Activated B cell treated with CpG ODN at 0.5 μM for 24 hours (primary cell): ENCODE measurements around the gene SCARB1. TPM values are rescaled to one million over a fixed set of nuclear protein-coding genes. Genes with fewer than 3 reads are reported as not detected.
A peak's percentile ranks its signal among the peaks of the same experiment; 100 is the strongest.

Source experiments
- ATAC-seq: fragments of 200-7000 bp; cut with Tn5 transposase; one replicate; pipeline ENCODE4 v1.10.0; 2021; ENCODE audit warnings: low read depth, mild to moderate bottlenecking, moderate library complexity
- CTCF ChIA-PET: fragments of 350-600 bp; sonication (Branson Sonifier 250); formaldehyde crosslinking; loops from one replicate; lab custom pipeline; 2021; ENCODE audit warnings: antibody characterized with exemption; lab: Charles Lee
- POLR2A ChIA-PET: fragments of 350-600 bp; sonication (Branson Sonifier 250); formaldehyde crosslinking; loops from one replicate; lab custom pipeline; 2021; ENCODE audit warnings: antibody characterized with exemption; lab: Charles Lee
- DNase-seq: peaks from one replicate; pipeline ENCODE4 v3.0.0; 2022
- H3K27ac Mint-ChIP-seq: one replicate; pipeline ENCODE4 v1.8.0; 2020; ENCODE audit warnings: mixed read lengths
- H3K27me3 Mint-ChIP-seq: one replicate; pipeline ENCODE4 v1.8.0; 2021; ENCODE audit warnings: mixed read lengths
- H3K36me3 Mint-ChIP-seq: one replicate; pipeline ENCODE4 v1.8.0; 2021; ENCODE audit warnings: low read depth, mixed read lengths
- H3K4me1 Mint-ChIP-seq: one replicate; pipeline ENCODE4 v1.8.0; 2021; ENCODE audit warnings: mixed read lengths
- H3K4me3 Mint-ChIP-seq: one replicate; pipeline ENCODE4 v1.8.0; 2020; ENCODE audit warnings: mild to moderate bottlenecking, mixed read lengths
- H3K9me3 Mint-ChIP-seq: one replicate; pipeline ENCODE4 v1.8.0; 2020; ENCODE audit warnings: mixed read lengths
- intact Hi-C: fragments of 100-400 bp; cut with micrococcal nuclease; formaldehyde crosslinking; loops from one replicate; pipeline ENCODE4 v1.15.1; 2024
- total RNA-seq: library from RNA; stranded (reverse); gene quantifications from 2 replicates; pipeline ENCODE4 v1.2.3, GENCODE V29; 2022
- TF ChIP-seq, protein P1 (sequence below): fragments of 200-600 bp; IDR thresholded peaks from one replicate; pipeline ENCODE4 v1.8.0; 2022; ENCODE audit warnings: antibody characterized with exemption, mild to moderate bottlenecking

The SCARB1 gene
- total RNA-seq, 1 donor from 2014 or later: 39.3 TPM

DNA sequence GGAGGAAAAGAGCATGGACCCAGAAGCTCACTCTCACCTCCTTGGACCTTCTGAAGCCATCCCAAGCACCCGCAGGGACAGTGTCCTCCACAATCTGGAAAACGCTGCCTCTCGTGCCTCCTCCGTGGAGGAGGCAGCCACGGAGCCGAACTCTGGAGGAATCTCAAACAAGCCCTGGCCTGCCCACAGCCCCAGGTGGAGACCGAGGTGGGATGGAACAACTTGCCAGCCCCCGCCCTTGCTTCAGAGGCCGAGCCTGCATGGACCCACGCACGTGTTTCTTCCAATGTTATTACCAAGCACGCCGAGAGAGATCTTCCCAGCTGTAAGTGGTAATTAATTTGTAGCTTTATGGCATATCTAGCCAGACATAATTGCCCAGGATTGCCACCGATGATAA lies 61.3 kb downstream of the SCARB1 start:
- peaks cover 60% of the 10 kb centered on the region for H3K36me3 Mint-ChIP-seq
- H3K4me3 Mint-ChIP-seq: no peak overlapping the region
- POLR2A ChIA-PET: no interaction called here
- no peaks in the 10 kb centered on the region for H3K27me3 Mint-ChIP-seq
- intact Hi-C loops: no loop called here
- no peak overlapping the region for H3K27ac Mint-ChIP-seq
- CTCF ChIA-PET: no interaction called here
- H3K4me1 Mint-ChIP-seq: no peaks in the 10 kb centered on the region
- ATAC-seq (no peak), DNase-seq (no peak)
- no peaks in the 10 kb centered on the region for H3K9me3 Mint-ChIP-seq
- TF ChIP-seq, protein P1, sequence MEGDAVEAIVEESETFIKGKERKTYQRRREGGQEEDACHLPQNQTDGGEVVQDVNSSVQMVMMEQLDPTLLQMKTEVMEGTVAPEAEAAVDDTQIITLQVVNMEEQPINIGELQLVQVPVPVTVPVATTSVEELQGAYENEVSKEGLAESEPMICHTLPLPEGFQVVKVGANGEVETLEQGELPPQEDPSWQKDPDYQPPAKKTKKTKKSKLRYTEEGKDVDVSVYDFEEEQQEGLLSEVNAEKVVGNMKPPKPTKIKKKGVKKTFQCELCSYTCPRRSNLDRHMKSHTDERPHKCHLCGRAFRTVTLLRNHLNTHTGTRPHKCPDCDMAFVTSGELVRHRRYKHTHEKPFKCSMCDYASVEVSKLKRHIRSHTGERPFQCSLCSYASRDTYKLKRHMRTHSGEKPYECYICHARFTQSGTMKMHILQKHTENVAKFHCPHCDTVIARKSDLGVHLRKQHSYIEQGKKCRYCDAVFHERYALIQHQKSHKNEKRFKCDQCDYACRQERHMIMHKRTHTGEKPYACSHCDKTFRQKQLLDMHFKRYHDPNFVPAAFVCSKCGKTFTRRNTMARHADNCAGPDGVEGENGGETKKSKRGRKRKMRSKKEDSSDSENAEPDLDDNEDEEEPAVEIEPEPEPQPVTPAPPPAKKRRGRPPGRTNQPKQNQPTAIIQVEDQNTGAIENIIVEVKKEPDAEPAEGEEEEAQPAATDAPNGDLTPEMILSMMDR: no peak

DNA sequence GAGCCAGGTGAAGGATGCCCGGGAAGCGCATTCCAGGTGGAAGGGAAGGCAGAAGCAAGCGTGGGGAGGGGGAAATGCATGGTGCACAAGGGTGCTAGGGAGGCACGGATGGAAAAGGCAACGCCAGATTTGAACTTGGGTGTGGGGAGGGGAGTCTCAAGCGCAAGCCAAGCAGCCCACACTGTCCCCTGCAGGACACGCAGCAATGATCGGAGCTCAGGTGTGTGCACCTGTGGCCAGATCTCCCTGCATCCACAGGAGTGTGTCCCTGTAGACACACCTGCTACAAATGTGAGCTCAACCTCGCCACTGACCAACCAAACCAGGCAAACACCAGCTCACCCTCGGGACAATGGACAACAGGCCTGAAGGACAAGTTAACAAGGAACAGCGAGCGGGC lies 63.2 kb downstream of the SCARB1 start:
- DNase-seq (no peak), ATAC-seq (no peak)
- POLR2A ChIA-PET: no interaction called here
- Mint-ChIP-seq H3K27ac (no peak overlapping the region), H3K36me3 (peaks cover 52% of the 10 kb centered on the region), H3K9me3 (no peaks in the 10 kb centered on the region), H3K27me3 (no peaks in the 10 kb centered on the region), H3K4me1 (peaks cover 7% of the 10 kb centered on the region), H3K4me3 (no peak overlapping the region)
- intact Hi-C loops: no loop called here
- TF ChIP-seq, protein P1: no peak
- CTCF ChIA-PET: no interaction called here

DNA sequence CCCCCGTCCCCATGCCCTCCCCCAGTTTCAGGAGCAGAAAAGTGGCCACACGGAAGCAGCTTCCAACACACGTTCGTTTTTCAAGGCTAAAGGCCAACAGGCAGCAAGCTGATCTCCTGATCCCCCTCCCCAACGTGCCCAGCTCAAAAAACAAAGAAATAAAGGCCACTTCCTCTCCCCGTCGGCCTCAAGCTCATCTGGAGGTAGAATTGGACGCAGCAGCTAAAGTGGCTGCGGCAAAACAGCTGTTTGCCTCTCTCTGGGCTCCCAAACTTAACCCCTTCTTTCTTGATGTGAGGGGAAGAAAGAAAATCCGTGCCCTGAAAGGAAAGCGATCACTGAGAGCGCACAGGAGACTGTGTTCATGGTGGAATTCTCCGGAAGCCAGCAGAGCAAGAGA lies 66.3 kb downstream of the SCARB1 start:
- intact Hi-C loops: no loop called here
- ChIA-PET POLR2A (no interaction called here), CTCF (no interaction called here)
- ATAC-seq (no peak), DNase-seq (no peak)
- H3K36me3 Mint-ChIP-seq: peaks cover 50% of the 10 kb centered on the region
- H3K9me3 Mint-ChIP-seq: peaks cover 5% of the 10 kb centered on the region
- no peak overlapping the region for H3K4me3 Mint-ChIP-seq
- H3K27ac Mint-ChIP-seq: no peak overlapping the region
- peaks cover 24% of the 10 kb centered on the region for H3K4me1 Mint-ChIP-seq
- no peaks in the 10 kb centered on the region for H3K27me3 Mint-ChIP-seq
- TF ChIP-seq, protein P1: no peak

DNA sequence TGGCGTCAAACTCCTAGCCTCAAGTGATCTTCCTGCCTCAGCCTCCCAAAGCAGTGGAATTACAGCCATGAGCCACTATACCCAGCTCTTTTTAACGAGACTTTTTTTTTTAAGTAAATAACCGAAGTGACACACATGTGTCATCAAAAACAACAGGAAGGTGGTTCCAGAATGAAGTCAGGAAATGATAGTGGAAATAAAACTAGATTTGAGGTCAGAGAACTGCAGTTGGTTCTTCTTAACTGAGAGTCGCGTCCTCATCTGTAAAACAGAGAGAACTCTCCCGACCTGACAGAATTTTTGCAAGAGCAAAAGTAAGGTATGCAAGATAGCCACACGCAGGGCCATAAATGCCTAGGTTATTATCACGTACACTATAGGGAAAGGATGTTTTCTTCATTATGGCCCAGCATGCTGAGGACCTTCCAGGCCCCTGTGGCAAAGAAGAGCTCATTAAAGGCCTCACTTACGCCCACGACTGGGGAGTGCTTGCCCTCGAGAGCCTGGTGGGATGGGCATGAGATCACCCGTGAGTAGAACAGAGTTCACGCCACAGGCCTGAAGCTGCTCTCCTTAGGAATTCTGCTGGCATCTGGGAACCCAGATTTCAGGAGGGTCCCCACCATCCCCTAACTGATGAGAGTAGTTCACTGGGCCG lies 67.2 kb downstream of the SCARB1 start:
- TF ChIP-seq, protein P1: no peak
- H3K4me3 Mint-ChIP-seq: no peak overlapping the region
- H3K27ac Mint-ChIP-seq: no peak overlapping the region
- POLR2A ChIA-PET: no interaction called here
- ATAC-seq (no peak), DNase-seq (no peak)
- intact Hi-C loops: no loop called here
- H3K27me3 Mint-ChIP-seq: no peaks in the 10 kb centered on the region
- H3K4me1 Mint-ChIP-seq: peaks cover 24% of the 10 kb centered on the region
- H3K36me3 Mint-ChIP-seq: peaks cover 58% of the 10 kb centered on the region
- CTCF ChIA-PET: interaction anchor here (0.6 kb wide), 1 partner anchor 25 kb away, joined by 3 read pairs; no protein-coding TSS in a partner anchor
- H3K9me3 Mint-ChIP-seq: peaks cover 5% of the 10 kb centered on the region

DNA sequence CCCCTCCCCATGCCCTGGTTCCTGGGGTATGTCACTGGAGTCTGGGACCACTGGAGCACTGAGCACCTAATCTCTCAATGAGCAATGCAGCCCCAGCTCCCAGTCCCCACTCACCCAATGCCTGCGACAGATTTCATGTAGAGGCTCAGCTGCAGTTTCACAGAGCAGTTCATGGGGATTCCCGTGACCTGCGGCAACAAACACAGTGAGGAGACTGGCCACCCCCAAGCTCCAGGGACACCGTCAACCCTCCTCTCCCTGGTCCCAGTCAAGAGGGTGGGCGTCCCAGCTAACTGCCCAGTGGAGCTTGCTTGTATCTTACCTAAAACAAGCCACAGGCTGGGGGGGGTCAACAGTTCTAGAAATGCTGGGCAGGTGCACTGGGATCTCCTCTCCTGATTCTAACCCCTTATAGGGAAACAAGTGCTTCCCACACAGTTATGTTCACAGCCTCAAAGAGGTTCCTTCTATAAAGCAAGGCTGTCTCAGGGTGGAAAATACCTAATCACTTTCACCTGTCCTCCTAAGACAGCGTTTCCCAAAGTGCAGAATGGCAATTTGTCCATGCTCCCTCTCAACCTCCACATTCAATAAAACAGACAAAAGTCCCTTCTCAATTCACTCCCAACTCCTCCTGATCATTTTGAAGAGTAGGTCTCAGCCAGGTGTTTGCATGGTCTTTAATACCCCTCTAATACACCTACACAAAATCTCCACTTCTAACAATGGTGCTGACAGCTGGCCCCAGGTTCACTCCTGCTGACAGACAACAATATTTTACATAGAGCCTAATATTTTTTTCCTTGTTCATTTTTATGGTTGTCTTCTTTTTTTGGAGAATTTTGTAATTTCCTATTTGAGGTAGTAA lies 68.3 kb downstream of the SCARB1 start:
- ChIA-PET POLR2A (no interaction called here), CTCF (interaction anchor here (0.6 kb wide), 1 partner anchor 26 kb away, joined by 3 read pairs; no protein-coding TSS in a partner anchor)
- H3K4me3 Mint-ChIP-seq: no peak overlapping the region
- DNase-seq: no peak
- H3K27me3 Mint-ChIP-seq: no peaks in the 10 kb centered on the region
- ATAC-seq: peak; percentile 18
- H3K36me3 Mint-ChIP-seq: peaks cover 58% of the 10 kb centered on the region
- intact Hi-C loops: no loop called here
- H3K9me3 Mint-ChIP-seq: peaks cover 5% of the 10 kb centered on the region
- TF ChIP-seq, protein P1: no peak
- H3K4me1 Mint-ChIP-seq: peaks cover 24% of the 10 kb centered on the region
- no peak overlapping the region for H3K27ac Mint-ChIP-seq
